Astrocyte of the spinal cord (primary cell): ENCODE results near the gene MLXIPL.

Experiments
- DNase-seq: peaks from one replicate; pipeline ENCODE4 v3.0.0; 2011; ENCODE audit warnings: low read depth, low spot score
- H3K4me3 ChIP-seq: 2 replicates; pipeline ENCODE4 v1.5.1; 2011; ENCODE audit warnings: low read depth, mild to moderate bottlenecking, low read length, moderate library complexity
- in situ Hi-C: cut with HindIII; loops from 2 replicates; pipeline ENCODE4 v1.10.0; 2017; ENCODE audit warnings: low sequenced_read_pairs
- TF ChIP-seq, protein P1 (sequence below): IDR thresholded peaks from 2 replicates; pipeline ENCODE4 v1.5.1; 2012; ENCODE audit warnings: low read depth, mild to moderate bottlenecking, low read length, inconsistent platforms

Gene MLXIPL, protein sequence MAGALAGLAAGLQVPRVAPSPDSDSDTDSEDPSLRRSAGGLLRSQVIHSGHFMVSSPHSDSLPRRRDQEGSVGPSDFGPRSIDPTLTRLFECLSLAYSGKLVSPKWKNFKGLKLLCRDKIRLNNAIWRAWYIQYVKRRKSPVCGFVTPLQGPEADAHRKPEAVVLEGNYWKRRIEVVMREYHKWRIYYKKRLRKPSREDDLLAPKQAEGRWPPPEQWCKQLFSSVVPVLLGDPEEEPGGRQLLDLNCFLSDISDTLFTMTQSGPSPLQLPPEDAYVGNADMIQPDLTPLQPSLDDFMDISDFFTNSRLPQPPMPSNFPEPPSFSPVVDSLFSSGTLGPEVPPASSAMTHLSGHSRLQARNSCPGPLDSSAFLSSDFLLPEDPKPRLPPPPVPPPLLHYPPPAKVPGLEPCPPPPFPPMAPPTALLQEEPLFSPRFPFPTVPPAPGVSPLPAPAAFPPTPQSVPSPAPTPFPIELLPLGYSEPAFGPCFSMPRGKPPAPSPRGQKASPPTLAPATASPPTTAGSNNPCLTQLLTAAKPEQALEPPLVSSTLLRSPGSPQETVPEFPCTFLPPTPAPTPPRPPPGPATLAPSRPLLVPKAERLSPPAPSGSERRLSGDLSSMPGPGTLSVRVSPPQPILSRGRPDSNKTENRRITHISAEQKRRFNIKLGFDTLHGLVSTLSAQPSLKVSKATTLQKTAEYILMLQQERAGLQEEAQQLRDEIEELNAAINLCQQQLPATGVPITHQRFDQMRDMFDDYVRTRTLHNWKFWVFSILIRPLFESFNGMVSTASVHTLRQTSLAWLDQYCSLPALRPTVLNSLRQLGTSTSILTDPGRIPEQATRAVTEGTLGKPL

DNA sequence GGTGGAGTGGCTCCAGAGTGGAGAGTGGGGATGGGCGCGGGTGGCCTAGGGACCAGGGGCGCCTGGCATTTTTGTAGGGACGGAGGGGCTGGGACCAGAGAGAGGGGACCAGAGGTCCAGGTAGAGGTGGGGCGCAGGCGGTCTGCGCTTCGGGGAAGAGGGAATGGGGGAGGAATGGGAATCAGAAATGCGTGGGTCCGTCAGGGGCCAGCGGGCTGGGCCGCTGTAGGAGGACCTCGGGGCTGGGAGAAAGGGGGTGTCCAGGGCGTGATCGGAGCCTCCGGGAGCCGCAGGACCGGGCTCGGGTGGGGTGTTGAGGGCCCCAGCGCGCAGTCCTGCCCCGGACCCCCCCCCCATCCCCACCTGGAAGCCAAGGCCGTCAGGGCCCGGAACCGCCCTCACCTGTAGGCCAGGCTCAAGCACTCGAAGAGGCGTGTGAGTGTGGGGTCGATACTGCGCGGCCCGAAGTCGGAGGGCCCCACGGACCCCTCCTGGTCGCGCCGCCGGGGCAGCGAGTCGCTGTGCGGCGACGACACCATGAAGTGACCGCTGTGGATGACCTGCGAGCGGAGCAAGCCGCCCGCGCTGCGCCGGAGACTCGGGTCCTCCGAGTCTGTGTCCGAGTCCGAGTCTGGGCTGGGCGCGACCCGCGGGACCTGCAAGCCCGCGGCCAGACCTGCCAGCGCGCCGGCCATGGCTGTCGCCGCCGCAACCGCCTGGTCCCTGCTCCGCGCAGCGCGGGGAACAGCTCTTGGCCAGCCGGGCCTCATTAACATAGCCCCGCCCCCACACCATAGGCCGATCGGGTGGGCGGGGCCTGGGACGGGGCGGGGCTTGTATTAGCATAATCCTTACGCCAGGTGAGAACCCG is at the start of gene MLXIPL:
MLXIPL (minus strand) TSS at position 725 of the 871 bp plus-strand sequence; CDS start at position 695, 30 bp downstream.
- in situ Hi-C loops: no loop called here
- DNase-seq: peak; percentile 22
- H3K4me3 ChIP-seq: no peak within 1 kb of the TSS
- TF ChIP-seq, protein P1, sequence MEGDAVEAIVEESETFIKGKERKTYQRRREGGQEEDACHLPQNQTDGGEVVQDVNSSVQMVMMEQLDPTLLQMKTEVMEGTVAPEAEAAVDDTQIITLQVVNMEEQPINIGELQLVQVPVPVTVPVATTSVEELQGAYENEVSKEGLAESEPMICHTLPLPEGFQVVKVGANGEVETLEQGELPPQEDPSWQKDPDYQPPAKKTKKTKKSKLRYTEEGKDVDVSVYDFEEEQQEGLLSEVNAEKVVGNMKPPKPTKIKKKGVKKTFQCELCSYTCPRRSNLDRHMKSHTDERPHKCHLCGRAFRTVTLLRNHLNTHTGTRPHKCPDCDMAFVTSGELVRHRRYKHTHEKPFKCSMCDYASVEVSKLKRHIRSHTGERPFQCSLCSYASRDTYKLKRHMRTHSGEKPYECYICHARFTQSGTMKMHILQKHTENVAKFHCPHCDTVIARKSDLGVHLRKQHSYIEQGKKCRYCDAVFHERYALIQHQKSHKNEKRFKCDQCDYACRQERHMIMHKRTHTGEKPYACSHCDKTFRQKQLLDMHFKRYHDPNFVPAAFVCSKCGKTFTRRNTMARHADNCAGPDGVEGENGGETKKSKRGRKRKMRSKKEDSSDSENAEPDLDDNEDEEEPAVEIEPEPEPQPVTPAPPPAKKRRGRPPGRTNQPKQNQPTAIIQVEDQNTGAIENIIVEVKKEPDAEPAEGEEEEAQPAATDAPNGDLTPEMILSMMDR: no peak

DNA sequence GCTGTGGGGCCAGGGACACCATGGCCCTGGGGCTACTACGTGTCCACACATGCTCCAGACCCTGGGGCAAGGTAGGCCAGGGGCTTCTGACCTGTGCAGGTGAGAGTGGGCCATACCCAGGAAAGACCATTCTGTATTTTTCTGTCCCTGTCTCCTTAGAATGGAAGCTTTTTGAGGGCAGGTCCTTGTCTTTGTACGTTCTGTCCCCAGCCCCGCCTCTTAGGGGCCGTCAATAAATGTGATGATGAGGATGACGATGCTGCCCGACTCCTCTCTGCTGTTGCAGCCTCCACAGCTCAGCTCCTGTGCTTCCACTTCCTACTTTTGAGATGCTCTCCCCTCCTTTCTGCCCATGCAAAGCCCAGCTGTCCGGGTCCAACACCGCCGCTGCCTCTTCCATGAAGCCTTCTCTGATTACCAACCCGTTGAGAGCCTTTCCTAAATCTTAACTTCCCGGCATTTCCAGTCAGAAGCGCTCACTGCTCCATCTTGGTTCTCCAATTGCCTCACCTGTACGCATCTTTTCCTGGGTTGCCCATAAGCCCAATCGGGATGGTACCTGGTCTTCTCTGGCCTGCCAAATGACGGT is 47.6 kb upstream of the MLXIPL start:
- TF ChIP-seq, protein P1: no peak
- no peak for DNase-seq
- in situ Hi-C loops: no loop called here
- no peak overlapping the region for H3K4me3 ChIP-seq

DNA sequence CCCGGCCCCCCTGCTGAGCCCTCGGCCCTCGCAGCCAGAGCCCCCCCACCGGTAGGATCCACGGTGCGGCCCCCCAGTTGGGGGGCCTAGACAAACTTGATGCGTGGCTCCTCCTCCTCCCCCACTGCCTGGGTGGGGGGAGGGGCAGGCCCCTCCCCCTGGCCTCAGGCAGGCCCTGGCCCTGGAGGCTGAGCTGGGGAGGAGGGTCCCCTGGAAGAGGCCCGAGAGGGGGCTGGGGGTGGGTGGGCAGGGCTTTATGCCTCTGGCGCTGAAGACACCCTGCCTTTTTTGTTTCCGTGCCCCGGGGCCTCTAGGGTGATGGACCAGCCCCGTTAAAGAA is 47.0 kb upstream of the MLXIPL start:
- in situ Hi-C loops: no loop called here
- no peak for DNase-seq
- TF ChIP-seq, protein P1: no peak
- no peak overlapping the region for H3K4me3 ChIP-seq

DNA sequence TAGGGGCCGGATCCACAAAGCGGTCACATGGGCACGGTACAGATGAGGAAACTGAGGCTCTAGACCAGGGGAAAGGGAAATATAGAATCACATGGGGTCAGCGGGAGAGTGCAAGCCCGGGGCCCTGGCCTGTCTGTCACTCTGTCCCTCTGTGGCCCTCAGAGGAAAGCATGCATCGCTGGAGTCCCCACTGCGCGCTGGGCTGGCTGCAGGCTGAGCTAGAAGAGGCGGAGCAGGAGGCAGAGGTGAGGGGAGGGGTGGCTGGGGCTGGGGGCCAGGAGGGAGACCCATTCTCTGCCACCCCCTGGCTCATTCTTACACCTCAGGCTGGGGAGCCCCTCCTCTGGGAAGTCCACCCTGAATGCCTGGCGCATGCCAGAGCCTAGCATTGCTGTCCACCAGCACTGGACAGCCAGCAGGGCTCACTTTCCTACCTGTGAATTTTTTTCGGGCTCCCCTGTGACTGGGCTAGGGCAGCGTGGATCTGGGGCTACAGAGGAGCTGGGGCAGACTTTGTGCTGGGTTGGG is 45.6 kb upstream of the MLXIPL start:
- no peak overlapping the region for H3K4me3 ChIP-seq
- in situ Hi-C loops: no loop called here

DNA sequence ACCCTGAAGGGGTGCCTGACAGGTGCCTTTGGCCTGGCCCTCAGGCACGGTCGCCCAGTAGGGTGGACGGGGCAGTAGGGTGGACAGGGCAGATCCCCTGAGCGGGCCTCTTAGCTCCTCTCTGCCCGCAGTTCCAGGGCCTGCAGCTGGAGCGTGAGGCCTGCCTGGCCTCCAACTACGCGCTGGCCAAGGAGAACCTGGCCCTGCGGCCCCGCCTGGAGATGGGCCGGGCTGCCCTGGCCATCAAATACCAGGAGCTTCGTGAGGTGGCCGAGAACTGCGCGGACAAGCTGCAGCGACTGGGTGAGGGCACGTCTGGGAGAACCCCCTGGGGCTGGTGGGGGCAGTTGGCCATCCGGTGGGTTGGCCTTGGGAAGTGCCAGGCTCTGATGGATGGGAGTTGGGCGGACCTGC is 45.0 kb upstream of the MLXIPL start:
- H3K4me3 ChIP-seq: no peak overlapping the region
- TF ChIP-seq, protein P1: no peak
- in situ Hi-C loops: no loop called here
- DNase-seq: no peak

More for the DNA sequence above, 45.6 kb upstream of the MLXIPL start:
- DNase-seq: no peak
- TF ChIP-seq, protein P1: no peak
